Measurements from ENCODE around the gene HAT1. TPM values are rescaled to one million over a fixed set of nuclear protein-coding genes. Genes with fewer than 3 reads are reported as not detected.

HAT1 gene
- total and polyA plus RNA-seq, 4 donors = 11.8 to 45.1 (median 16.3) TPM

GRCh38 chr2:171966688-171967087 is 44.4 kb downstream of the HAT1 start:
- Histone ChIP-seq H3K36me3 (ENCODE audit: control insufficient read depth in 4 of 4, insufficient read depth in 3 of 4, low read depth in 1 of 4, low read length in 3 of 4) (peaks cover 6 to 13% (median 11%) of the 10 kb centered on the region in 4 donors), H3K27me3 (ENCODE audit: control insufficient read depth in 4 of 4, insufficient read depth in 4 of 4, low read length in 3 of 4) (no peaks in the 10 kb centered on the region), H3K4me1 (ENCODE audit: control insufficient read depth in 4 of 4, insufficient read depth in 4 of 4, low read length in 3 of 4) (no peaks in the 10 kb centered on the region), H3K9me3 (ENCODE audit: control insufficient read depth in 4 of 4, low read length in 3 of 4) (no peaks in the 10 kb centered on the region), H3K9ac (ENCODE audit: low read depth in 1 of 2, low read length in 2 of 2) (no peak overlapping the region), H3K27ac (ENCODE audit: low read depth in 1 of 2, low read length in 2 of 2) (no peak overlapping the region), H3K4me3 (ENCODE audit: low read depth in 1 of 3, low read length in 3 of 3) (no peak overlapping the region)
- TF ChIP-seq JUND (IDR thresholded peaks at IDR 0.05) = no peak
- TF ChIP-seq HNF4A (conservative IDR thresholded peaks at IDR 0.05) = no peak
- TF ChIP-seq NR2F2 (IDR thresholded peaks at IDR 0.05) = no peak
- no peak for TF ChIP-seq FOXA2 (IDR thresholded peaks at IDR 0.05)
- no peak for TF ChIP-seq GABPA (IDR thresholded peaks at IDR 0.05 in 1 of 2, conservative IDR thresholded peaks at IDR 0.05 in 1 of 2)
- no peak for TF ChIP-seq EGR1 (IDR thresholded peaks at IDR 0.05; ENCODE audit: low read depth in 2 of 2)
- TF ChIP-seq RXRA (IDR thresholded peaks at IDR 0.05) = no peak
- TF ChIP-seq ZBTB33 (IDR thresholded peaks at IDR 0.05) = no peak
- no peak for TF ChIP-seq SP1 (IDR thresholded peaks at IDR 0.05)
- TF ChIP-seq HNF4G (IDR thresholded peaks at IDR 0.05) = no peak
- no peak for TF ChIP-seq MAX (IDR thresholded peaks at IDR 0.05)
- TF ChIP-seq ATF3 (IDR thresholded peaks at IDR 0.05) = no peak
- TF ChIP-seq TAF1 (conservative IDR thresholded peaks at IDR 0.05) = no peak
- DNase-seq (ENCODE audit: low spot score) = no peak

GRCh38 chr2:171968509-171968908 is 46.2 kb downstream of the HAT1 start:
- peaks cover 6 to 13% (median 11%) of the 10 kb centered on the region in 4 donors for H3K36me3 ChIP-seq (ENCODE audit: control insufficient read depth in 4 of 4, insufficient read depth in 3 of 4, low read depth in 1 of 4, low read length in 3 of 4)
- no peak overlapping the region for H3K4me3 ChIP-seq (ENCODE audit: low read depth in 1 of 3, low read length in 3 of 3)
- H3K4me1 ChIP-seq (ENCODE audit: control insufficient read depth in 4 of 4, insufficient read depth in 4 of 4, low read length in 3 of 4) = no peaks in the 10 kb centered on the region
- H3K9me3 ChIP-seq (ENCODE audit: control insufficient read depth in 4 of 4, low read length in 3 of 4) = no peaks in the 10 kb centered on the region
- H3K27me3 ChIP-seq (ENCODE audit: control insufficient read depth in 4 of 4, insufficient read depth in 4 of 4, low read length in 3 of 4) = no peaks in the 10 kb centered on the region
- no peak overlapping the region for H3K27ac ChIP-seq (ENCODE audit: low read depth in 1 of 2, low read length in 2 of 2)
- TF ChIP-seq FOXA1 (IDR thresholded peaks at IDR 0.05) (no peak), ZBTB33 (IDR thresholded peaks at IDR 0.05) (no peak), HNF4A (conservative IDR thresholded peaks at IDR 0.05) (no peak), FOXA2 (IDR thresholded peaks at IDR 0.05) (no peak), HNF4G (IDR thresholded peaks at IDR 0.05) (no peak), CTCF (IDR thresholded peaks at IDR 0.05; ENCODE audit: low read depth, low read length, missing input control) (no peak), GABPA (IDR thresholded peaks at IDR 0.05 in 1 of 2, conservative IDR thresholded peaks at IDR 0.05 in 1 of 2) (no peak), SP1 (IDR thresholded peaks at IDR 0.05) (no peak), YY1 (IDR thresholded peaks at IDR 0.05) (no peak), JUND (IDR thresholded peaks at IDR 0.05) (no peak), TAF1 (conservative IDR thresholded peaks at IDR 0.05) (no peak), NR2F2 (IDR thresholded peaks at IDR 0.05) (no peak), EGR1 (IDR thresholded peaks at IDR 0.05; ENCODE audit: low read depth in 2 of 2) (no peak), RXRA (IDR thresholded peaks at IDR 0.05) (no peak), REST (IDR thresholded peaks at IDR 0.05) (no peak), MAX (IDR thresholded peaks at IDR 0.05) (no peak)
- no peak for DNase-seq (ENCODE audit: low spot score)
- no peak overlapping the region for H3K9ac ChIP-seq (ENCODE audit: low read depth in 1 of 2, low read length in 2 of 2)

All from liver (tissue), 9 donors.